Measurements from ENCODE around the gene SALL4.
A peak's percentile ranks its signal among the peaks of the same experiment; 100 is the strongest.
"Not testable (repeated sequence)": the region's sequence is repeated elsewhere in the genome, so short reads cannot be mapped to it uniquely, and the experiment has no call there.

The SALL4 gene

DNA sequence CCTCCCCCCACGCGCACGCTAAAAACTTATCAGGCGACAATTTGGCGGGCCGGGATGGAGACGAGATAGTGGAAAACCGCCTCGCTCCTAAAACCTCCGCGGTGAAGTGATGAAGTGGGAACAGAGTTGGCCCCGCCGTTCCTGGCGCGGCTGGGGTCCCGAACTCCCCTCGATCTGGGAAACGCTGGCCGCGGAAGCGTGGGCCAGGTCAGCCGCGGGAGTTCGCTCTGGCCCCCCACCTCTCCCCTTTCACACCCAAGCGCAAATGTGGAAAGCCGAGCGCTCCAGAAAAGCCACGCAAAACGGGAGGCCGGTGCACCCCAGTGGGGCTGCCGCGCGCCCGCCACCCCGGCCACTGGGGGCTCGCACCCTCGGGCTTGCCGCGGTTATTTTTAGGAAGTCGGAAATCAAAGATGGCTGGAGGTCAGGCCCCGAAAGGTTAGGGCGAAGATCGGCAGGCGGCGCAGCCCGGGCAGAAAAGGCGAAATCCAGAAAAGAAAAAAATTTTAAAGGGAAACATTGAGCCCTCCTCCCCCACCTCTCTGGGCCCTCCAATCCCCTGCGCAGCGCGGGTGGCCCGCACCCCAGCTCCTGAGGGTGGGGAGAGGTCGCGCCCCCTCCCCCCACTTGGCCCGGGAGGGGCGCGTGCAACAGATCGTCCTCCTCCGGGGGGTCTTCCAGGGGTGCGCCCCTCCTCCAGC lies 1.0 kb downstream of the SALL4 start:
- DNase-seq, result peak; percentile 37

- peak; percentile 44 for DNase-seq
Measured at GRCh38 chr20:51800872-51801121, 1.5 kb downstream of the SALL4 start.

- DNase-seq, result peak; percentile 98
Measured at GRCh38 chr20:51800060-51800871, 2.1 kb downstream of the SALL4 start.

DNA sequence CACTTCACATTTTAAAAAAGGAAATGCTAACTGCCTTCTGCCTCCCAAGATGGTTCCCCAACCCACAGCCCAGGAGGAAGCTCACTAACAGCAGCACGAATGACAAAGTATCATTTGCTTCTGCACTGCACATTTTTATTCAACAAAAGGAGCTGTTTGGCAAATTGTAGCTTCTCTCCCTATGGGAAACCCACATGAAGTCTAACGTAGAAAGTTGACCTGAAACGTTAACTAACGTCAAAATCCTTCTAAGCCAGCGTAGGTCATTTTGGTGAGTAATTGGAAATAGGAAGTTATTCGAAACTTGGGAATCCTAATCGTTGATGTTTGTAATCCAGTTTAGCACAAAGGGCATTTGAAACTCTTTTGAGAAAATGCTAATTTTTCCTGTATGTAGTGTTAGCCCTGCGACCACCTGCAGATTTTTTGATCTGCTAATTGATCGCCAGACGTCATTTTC lies 2.9 kb downstream of the SALL4 start:
- no peak for DNase-seq

DNA sequence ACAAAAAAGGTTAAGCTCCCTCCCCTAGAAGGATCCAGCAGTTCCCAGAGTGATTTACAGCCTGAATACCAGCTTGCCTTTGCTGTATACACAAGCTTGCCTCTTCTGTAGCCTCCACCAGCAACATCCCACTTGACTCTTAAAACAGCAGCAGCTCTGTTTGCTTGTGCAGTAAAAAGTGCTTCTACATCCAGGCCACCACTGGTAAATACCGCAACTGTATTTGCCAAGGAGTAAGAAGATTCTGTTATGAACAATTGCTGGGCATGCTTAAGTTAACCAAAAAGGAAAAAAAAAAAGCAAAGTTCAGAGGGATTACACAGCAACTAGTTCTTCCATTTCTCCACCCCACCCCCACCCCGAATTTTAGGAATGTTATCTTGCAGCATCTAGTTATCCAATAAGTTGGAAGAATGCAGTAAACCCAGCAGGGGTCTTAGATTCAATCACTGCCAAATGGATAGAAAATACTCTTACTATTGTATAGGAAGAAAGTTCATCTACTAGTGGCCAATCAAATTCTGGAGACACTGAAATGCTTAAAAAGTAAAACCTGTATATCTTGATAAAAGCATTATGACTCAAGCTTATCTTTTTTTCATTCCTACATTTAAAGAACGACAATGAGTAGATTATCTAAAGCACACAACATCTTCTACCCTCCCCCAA lies 4.8 kb downstream of the SALL4 start:
- DNase-seq, result no peak

- DNase-seq, result no peak
Measured at GRCh38 chr20:51796340-51796739, 6.0 kb downstream of the SALL4 start.

GRCh38 chr20:51792960-51793359 lies 9.4 kb downstream of the SALL4 start:
- DNase-seq, result no peak

DNA sequence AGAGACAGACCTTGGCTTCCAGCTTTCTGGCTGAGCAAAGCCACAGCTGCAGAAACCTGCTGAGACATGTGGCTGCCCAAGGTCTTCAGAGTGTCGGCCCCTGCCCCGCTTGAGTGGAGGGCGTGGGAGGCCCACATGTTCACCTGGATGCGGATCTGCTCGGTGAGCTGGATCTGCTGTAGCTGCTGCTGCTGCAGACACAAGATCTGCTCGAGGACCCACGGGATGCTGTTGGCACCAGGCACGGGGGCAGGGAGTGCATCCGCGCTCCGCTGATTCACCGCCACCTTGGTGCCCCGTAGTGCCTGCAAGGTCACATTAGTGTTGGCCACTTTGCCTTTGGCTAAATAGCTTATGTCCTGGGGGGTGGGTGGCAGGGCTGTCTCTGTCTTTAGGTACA lies 10.7 kb downstream of the SALL4 start:
- no peak for DNase-seq

DNA sequence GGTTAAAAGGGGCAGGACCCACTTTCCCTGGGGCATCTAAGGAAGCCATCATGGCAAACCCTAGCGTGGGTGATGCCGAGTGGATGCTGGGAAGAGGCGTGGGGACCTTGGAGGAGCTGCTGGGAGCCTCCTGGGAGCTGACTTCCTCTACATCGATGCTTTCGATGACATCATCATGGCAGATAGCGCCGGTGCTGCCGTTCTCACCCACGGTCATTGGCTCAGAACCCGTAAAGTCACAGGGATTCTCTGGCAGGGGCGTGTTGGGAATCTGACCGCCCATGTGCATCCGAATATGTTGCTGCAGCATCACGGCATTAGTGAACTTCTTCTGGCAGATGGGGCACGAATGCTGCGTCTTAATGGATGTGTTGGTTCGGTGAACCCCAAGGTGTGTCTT lies 12.1 kb downstream of the SALL4 start:
- no peak for DNase-seq

- DNase-seq, result no peak
Measured at GRCh38 chr20:51789434-51789833, 12.9 kb downstream of the SALL4 start.

- DNase-seq, result no peak
Measured at GRCh38 chr20:51788822-51789221, 13.5 kb downstream of the SALL4 start.

DNA sequence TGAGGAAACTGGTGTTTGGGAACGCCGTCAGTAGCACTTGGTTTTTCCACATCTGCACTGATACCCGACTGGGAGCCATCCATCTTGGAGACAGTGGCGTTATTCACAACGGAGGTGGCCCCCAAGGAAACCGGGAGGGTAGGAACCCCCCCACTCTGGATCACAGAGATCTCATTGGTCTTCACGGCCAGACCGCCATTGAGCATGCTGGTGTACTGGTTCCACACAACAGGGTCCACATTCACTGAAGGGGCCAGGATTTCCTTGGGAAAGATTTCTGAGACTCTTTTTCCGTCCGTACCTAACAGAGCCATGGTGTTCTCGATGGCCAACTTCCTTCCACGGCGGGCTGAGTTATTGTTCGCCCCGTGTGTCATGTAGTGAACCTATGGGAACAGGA lies 18.0 kb downstream of the SALL4 start:
- no peak for DNase-seq

DNA sequence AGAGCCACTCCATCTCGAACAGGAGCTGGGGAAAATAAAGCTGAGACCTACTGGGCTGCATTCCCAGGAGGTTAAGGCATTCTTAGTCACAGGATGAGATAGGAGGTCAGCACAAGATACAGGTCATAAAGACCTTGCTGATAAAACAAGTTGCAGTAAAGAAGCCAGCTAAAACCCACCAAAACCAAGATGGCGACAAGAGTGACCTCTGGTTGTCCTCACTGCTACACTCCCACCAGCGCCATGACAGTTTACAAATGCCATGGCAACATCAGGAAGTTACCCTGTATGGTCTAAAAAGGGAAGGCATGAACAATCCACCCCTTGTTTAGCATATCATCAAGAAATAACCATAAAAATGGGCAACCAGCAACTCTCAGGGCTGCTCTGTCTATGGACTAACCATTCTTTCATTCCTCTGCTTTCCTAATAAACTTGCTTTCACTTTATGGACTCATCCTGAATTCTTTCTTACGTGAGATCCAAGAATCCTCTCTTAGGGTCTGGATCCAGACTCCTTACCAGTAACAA lies 24.0 kb downstream of the SALL4 start:
- DNase-seq, result not testable (repeated sequence)

DNA sequence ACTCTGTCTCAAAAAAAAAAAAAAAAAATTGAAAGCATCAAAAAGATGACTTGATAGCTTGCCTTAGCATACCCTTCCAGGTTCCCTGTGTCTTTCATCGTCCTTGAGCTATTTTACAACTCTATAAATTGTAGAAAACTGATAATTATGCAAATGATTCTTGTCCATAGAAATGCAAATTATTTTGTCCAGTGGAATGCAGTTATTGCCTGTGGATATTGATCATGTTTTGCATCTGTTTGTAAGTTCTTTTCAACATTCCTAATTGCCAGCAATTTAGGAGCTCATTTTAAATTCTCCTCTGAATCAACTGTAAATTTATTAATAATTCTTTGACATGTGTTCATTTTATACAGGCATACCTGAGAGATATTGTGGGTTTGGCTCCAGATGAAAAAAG lies 27.1 kb downstream of the SALL4 start:
- no peak for DNase-seq

DNA sequence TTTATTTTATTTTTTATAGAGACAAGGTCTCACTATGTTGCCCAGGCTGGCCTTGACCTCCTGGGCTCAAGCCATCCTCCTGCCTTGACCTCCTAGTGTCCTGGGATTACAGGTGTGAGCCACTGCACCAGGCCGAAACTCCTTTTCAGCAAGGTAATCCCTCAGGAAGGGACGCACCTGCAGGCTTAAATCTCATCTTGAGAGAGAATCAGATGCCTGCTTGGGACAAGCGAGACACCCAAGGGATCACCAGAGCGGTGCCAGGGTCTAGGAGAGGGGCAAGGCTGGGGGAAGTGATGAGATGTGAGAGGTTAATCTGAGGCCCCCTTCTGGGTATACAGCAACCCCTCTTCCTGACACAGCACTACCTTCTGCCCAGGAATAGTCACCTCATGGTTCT lies 30.1 kb downstream of the SALL4 start:
- no peak for DNase-seq

GRCh38 chr20:51769976-51770615 lies 32.2 kb downstream of the SALL4 start:
- no peak for DNase-seq

GRCh38 chr20:51768759-51769517 lies 33.4 kb downstream of the SALL4 start:
- DNase-seq, result no peak

GRCh38 chr20:51767867-51768758 lies 34.2 kb downstream of the SALL4 start, which contains the start of gene ATP9A:
Gene ATP9A (minus strand): TSS chr20:51768390. CDS start chr20:51768369, 21 bp downstream.
- peak; percentile 70 for DNase-seq

DNA sequence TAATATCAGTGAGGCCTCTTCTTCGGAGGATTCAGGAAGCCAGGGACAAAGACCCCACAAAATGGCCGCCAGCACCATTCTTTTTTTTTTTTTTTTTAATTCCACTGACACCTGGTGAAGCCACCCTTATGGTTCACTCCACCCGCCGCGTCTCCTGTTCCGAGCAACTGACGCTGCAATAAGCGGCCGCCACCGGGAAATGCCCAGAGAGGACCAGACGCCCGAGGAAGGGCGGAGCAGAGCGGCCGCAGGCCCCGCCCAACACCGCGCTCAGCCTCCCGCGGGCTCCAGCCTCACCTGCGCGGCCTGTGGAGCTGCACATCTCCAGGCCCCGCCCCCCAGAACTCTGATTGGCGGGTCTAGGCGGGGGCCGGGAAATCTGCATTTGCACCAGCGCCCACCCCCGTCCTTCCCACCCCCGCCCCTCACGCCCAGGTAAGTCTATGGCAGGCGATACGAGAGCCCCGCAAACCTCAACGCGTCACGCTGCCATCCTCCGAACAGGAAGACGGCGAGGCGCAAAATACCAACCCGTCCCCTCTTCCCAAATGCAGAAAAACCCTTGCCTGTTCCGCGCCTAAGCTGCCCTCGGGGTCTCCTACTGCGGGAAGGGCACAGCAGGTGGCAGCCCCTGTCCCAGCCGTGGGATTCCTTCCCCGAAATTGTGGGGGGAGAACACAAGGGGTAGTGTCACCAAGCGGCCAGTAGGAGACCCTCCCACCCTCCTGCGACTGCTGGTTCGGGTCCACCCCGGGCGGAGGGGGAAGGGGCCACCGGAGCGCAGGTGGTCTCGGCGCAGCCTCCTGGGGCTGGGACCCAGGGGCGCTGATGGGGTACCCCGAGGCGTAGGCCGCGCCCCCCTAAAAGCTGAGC lies 35.1 kb downstream of the SALL4 start:
- DNase-seq, result peak; percentile 95

- DNase-seq, result not testable (repeated sequence)
Measured at GRCh38 chr20:51765381-51765780, 36.9 kb downstream of the SALL4 start.
